ENCODE data around the gene RAPGEF4. TPM values are rescaled to one million over a fixed set of nuclear protein-coding genes. Genes with fewer than 3 reads are reported as not detected.

Gene RAPGEF4
- total and polyA plus RNA-seq, 2 of the 4 experiments (the other 2 are of a cell fraction), result 1.7 to 3.2 TPM

DNA sequence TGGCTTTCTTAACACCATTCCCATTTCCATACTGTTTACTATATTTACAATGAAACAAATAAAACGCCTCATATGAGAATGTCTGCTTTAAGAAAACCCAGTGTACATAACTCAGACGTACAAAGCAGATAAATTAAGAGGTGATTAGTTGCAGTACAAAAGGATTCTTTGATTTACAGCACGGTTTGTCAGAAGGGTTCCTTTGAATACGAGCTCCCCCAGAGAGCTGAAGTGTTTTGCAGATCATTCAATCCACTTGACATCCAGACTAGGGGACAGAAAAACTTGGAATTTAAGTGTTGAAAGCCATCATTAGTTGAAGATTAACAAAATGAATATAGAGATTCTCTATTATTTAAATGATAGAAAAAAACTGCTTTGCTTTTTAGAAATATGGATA, 72.5 kb downstream of the RAPGEF4 start:
- H3K9ac ChIP-seq (ENCODE audit: low read depth, low read length), result no peak overlapping the region
- H2AK5ac ChIP-seq (ENCODE audit: low read depth, low read length), result no peak overlapping the region
- no peak overlapping the region for H2BK20ac ChIP-seq (ENCODE audit: low read depth, low read length)
- no peak overlapping the region for H2BK120ac ChIP-seq (ENCODE audit: low read depth, low read length)
- ATAC-seq (ENCODE audit: low read depth), result no peak
- no peak overlapping the region for H2BK15ac ChIP-seq (ENCODE audit: low read depth, low read length)
- in situ Hi-C loops (cut with MboI; ENCODE audit: low sequenced_read_pairs), result loop anchor here (25.0 kb wide), 1 partner anchor 1529 kb away; the partner anchor contains the start of gene SP9
- H2AFZ ChIP-seq (replicated peaks; ENCODE audit: low read length, poor library complexity), result no peak overlapping the region
- CTCF ChIA-PET, result interaction anchor here (0.8 to 1.0 kb wide), 2 partner anchors 18 to 124 kb away, joined by 3 read pairs; no protein-coding TSS in a partner anchor
- intact Hi-C loops (cut with micrococcal nuclease), result loop anchor here (5.0 kb wide), 2 partner anchors 404 to 639 kb away; no protein-coding TSS in a partner anchor
- dilution Hi-C loops (cut with HindIII; ENCODE audit: low sequenced_read_pairs, unreplicated experiment), result no loop called here
- TF ChIP-seq MAFK (IDR thresholded peaks at IDR 0.05; ENCODE audit: low read depth, low read length) (no peak), POLR2A (IDR thresholded peaks at IDR 0.05; ENCODE audit: low read depth, low read length) (no peak), SMC3 (IDR thresholded peaks at IDR 0.05; ENCODE audit: low read depth, low read length) (no peak), NFE2L2 (IDR thresholded peaks at IDR 0.05; ENCODE audit: low read depth, low read length) (no peak), RCOR1 (IDR thresholded peaks at IDR 0.05; ENCODE audit: insufficient replicate concordance, low read length) (no peak), BHLHE40 (IDR thresholded peaks at IDR 0.05; ENCODE audit: low read depth, low read length) (no peak), MXI1 (IDR thresholded peaks at IDR 0.05; ENCODE audit: borderline replicate concordance, low read depth, low read length) (no peak), CEBPB (IDR thresholded peaks at IDR 0.05; ENCODE audit: low read depth, low read length) (no peak), CHD1 (IDR thresholded peaks at IDR 0.05; ENCODE audit: low read depth, low read length) (no peak), FOS (IDR thresholded peaks at IDR 0.05; ENCODE audit: low read depth, low read length) (no peak), MAZ (IDR thresholded peaks at IDR 0.05; ENCODE audit: borderline replicate concordance, low read depth, low read length) (no peak), RFX5 (IDR thresholded peaks at IDR 0.05; ENCODE audit: low read depth, low read length) (no peak), RAD21 (IDR thresholded peaks at IDR 0.05; ENCODE audit: low read length) (no peak)
- TF ChIP-seq, protein P1, sequence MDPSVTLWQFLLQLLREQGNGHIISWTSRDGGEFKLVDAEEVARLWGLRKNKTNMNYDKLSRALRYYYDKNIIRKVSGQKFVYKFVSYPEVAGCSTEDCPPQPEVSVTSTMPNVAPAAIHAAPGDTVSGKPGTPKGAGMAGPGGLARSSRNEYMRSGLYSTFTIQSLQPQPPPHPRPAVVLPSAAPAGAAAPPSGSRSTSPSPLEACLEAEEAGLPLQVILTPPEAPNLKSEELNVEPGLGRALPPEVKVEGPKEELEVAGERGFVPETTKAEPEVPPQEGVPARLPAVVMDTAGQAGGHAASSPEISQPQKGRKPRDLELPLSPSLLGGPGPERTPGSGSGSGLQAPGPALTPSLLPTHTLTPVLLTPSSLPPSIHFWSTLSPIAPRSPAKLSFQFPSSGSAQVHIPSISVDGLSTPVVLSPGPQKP (IDR thresholded peaks at IDR 0.05; ENCODE audit: borderline replicate concordance, low read depth, low read length), result no peak
- TF ChIP-seq, protein P2, sequence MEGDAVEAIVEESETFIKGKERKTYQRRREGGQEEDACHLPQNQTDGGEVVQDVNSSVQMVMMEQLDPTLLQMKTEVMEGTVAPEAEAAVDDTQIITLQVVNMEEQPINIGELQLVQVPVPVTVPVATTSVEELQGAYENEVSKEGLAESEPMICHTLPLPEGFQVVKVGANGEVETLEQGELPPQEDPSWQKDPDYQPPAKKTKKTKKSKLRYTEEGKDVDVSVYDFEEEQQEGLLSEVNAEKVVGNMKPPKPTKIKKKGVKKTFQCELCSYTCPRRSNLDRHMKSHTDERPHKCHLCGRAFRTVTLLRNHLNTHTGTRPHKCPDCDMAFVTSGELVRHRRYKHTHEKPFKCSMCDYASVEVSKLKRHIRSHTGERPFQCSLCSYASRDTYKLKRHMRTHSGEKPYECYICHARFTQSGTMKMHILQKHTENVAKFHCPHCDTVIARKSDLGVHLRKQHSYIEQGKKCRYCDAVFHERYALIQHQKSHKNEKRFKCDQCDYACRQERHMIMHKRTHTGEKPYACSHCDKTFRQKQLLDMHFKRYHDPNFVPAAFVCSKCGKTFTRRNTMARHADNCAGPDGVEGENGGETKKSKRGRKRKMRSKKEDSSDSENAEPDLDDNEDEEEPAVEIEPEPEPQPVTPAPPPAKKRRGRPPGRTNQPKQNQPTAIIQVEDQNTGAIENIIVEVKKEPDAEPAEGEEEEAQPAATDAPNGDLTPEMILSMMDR (conservative IDR thresholded peaks at IDR 0.05; ENCODE audit: low read depth, low read length), result no peak
- TF ChIP-seq, protein P3, sequence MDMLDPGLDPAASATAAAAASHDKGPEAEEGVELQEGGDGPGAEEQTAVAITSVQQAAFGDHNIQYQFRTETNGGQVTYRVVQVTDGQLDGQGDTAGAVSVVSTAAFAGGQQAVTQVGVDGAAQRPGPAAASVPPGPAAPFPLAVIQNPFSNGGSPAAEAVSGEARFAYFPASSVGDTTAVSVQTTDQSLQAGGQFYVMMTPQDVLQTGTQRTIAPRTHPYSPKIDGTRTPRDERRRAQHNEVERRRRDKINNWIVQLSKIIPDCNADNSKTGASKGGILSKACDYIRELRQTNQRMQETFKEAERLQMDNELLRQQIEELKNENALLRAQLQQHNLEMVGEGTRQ (IDR thresholded peaks at IDR 0.05; ENCODE audit: low read depth, low read length), result no peak
- H4K20me1 ChIP-seq (ENCODE audit: insufficient read depth, low read length), result no peaks in the 10 kb centered on the region
- no peak overlapping the region for H3K4ac ChIP-seq (ENCODE audit: low read depth, low read length)
- WGBS, 2 experiments (ENCODE audit: extremely low coverage in 2 of 2, insufficient read length in 1 of 2), result no CpG with 5 or more reads among the region's 4 CpGs
- POLR2A ChIA-PET (ENCODE audit: unreplicated experiment), result no interaction called here
- no peak overlapping the region for H4K5ac ChIP-seq (ENCODE audit: low read depth, low read length)
- BruUV-seq (replicated peaks), result no TSS peak
- H3K18ac ChIP-seq (ENCODE audit: low read depth, low read length), result no peak overlapping the region
- no peaks in the 10 kb centered on the region for H3K79me1 ChIP-seq (ENCODE audit: low read depth in 1 of 2, low read length in 2 of 2)
- no peak overlapping the region for H3K4me3 ChIP-seq (ENCODE audit: insufficient read depth, low read depth, low read length)
- H2AK9ac ChIP-seq (replicated peaks; ENCODE audit: low read depth, low read length, poor library complexity), result no peak overlapping the region
- H3K4me1 ChIP-seq (ENCODE audit: control insufficient read depth, insufficient read depth, low read length), result no peaks in the 10 kb centered on the region
- H3K9me3 ChIP-seq (ENCODE audit: control insufficient read depth, insufficient read depth, low read length), result peaks cover 3% of the 10 kb centered on the region; the same call in 1 of the 2 replicates
- no peak overlapping the region for H2BK5ac ChIP-seq (ENCODE audit: low read depth, low read length, poor library complexity, severe bottlenecking)
- no peak overlapping the region for H3K23ac ChIP-seq (ENCODE audit: low read depth, low read length)
- no peaks in the 10 kb centered on the region for H3K36me3 ChIP-seq (ENCODE audit: control insufficient read depth, insufficient read depth, low read length)
- H3K4me2 ChIP-seq (ENCODE audit: low read depth, low read length), result no peak overlapping the region
- no peak overlapping the region for H3K14ac ChIP-seq (replicated peaks; ENCODE audit: low read depth, low read length)
- no peaks in the 10 kb centered on the region for H3K27me3 ChIP-seq (ENCODE audit: control insufficient read depth, insufficient read depth, low read length)
- H3K9me1 ChIP-seq (ENCODE audit: insufficient read depth, low read length), result no peaks in the 10 kb centered on the region
- no peak overlapping the region for H4K91ac ChIP-seq (ENCODE audit: insufficient read depth, low read depth, low read length)
- no peak overlapping the region for H4K8ac ChIP-seq (ENCODE audit: low read depth in 2 of 2, low read length in 2 of 2)
- H3K27ac ChIP-seq (ENCODE audit: insufficient read depth, low read length), result no peak overlapping the region
- no peak overlapping the region for H3K56ac ChIP-seq (ENCODE audit: extremely low read depth, insufficient read depth, low read length)
- no peak for DNase-seq

All from IMR-90 (cell line).